Activated T-cell treated with anti-CD3 and anti-CD28 coated beads, Interleukin-2, amount 50 U/mL, for 1 hour (primary cell): ENCODE measurements around the gene DYRK1A.

Experiments
- DNase-seq: peaks from one replicate; pipeline ENCODE4 v3.0.0-alpha.2; 2020

DYRK1A gene

GRCh38 chr21:37575580-37575979, 209.0 kb downstream of the DYRK1A start:
- DNase-seq, result no peak
